Ramos (cell line): Measurements from ENCODE around the gene MARK3.

Source experiments
- in situ Hi-C: fragments of 300-500 bp; cut with MboI; formaldehyde crosslinking; loops from one replicate; pipeline ENCODE4 v1.14.3; 2022; ENCODE audit warnings: low sequenced_read_pairs; ENCODE audit not compliant: unreplicated experiment

The MARK3 gene

DNA sequence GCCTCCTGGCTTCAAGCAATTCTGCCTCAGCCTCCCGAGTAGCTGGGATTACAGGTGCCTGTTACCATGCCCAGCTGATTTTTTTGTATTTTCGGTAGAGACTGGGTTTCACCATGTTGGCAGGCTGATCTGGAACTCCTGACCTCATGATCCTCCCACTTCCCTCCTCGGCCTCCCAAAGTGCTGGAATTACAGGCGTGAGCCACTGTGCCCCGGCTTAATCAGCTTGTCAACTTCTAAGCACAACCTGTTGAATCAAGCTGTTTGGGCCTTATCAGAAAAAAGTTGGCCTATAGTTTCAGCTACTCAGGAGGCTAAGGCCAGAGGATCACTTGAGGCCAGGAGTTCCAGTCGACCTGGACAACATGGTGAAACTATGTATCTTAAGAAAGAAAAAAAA, 7.9 kb downstream of the MARK3 start:
- in situ Hi-C loops, result no loop called here

DNA sequence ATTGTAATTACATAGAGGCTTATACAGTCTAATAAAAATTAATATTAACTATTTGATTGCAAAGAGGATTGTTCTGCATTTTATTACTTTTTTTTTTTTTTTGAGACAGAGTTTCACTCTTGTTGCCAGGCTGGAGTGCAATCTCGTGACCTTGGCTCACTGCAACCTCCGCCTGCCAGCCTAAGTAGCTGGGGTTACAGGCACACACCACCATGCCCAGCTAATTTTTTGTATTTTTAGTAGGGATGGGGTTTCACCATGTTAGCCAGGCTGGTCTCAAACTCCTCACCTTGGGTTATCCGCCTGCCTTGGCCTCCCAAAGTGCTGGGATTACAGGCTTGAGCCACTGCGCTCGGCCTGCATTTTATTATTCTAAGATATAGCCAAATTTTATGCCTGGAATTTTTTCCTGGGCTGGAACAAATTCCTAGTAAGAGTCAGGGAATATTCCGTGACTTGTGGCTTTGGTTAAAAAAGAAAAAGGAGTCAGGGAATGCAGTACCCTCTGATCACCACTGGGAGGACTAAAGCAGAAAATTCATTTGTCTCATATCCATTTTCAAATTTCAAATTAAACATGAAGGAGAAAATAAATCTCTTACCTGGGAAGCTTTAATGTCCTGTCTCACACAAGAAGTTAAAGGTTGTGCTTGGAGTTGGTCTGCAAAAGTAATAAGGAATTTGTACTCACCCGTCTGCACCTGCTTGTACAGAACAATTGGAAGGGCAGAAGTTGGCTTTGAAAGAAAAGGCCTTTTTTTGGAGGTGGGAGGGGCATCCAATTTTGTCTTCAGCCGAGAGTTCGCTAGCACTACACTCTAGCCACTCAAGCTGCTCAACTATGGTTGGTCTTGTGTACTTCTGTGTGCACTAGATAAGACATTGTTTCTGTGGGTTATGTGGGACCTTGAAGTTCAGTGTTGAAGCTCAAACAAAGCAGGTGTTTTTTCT, 8.7 kb downstream of the MARK3 start:
- in situ Hi-C loops, result no loop called here

DNA sequence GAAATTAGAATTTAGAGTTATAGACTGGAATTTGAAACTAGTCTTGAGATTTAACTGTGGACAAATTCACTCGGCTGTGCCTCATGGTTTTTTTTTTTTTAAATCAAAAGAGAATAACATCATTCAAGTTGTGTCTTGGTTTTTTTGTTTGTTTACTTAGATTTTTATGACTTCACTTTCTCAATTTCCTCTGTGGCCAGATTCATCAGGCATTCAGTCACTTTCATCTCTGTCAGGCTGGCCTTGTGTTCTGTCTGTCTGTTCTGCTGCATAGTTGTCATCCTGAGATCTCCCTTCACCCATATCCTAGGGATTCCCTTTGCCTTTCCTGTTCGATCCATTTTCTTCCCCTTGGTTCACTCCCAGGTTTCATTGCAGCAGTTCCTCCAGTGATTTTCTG, 10.0 kb downstream of the MARK3 start:
- in situ Hi-C loops, result no loop called here

DNA sequence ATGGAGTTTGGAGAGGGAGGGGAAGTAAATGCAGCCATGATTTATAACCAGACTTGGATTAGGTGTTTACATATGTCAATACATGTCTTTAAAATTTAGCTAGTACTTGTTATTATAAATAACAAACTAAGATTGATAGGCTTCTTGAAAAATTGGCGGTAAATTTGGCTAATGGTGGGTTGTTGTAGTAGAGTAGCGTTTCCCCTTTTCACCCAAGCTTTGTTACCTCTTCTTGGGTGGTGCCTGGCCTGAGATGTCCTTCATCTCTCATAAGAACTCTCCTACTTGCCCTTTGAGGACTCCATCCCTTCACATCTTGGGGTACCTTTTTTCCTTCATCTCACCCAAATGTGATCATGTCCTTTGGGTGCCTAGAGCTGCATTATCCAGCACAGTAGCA, 11.2 kb downstream of the MARK3 start:
- in situ Hi-C loops, result no loop called here

DNA sequence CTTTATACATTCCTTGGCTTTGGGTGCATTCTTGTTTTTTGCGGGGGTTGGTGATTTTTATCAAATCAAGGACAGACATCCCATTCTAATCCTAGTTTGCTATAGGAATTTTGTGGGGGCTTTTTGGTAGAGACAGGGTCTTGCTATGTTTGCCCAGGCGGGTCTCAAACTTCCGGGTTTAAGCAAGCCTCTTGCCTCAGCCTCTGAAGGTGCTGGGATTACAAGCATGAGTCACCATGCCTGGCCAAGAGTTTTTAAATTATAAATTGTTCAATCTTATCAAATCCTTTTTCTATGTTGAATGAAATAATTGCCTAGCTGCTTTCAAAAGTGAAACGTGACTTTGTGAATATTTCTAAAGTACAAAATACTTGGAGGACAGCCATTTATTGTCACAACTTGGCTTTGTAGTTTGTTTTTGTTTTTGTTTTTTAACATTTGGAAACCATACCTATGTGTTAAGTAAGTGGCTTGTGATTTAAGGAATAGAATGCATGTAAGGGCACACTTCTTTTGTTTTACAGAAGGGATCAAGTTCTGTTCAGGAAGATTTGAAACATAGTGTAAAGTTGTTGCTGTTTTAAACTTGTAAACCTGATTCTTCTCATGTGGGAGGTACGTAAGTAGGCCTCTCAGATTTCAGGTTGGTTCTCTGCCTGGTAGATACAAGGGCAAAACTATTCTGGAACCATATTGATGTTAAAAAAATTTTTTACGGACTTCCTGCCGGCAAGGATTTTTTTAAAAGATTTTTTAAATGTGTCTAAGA, 13.4 kb downstream of the MARK3 start:
- in situ Hi-C loops, result no loop called here

DNA sequence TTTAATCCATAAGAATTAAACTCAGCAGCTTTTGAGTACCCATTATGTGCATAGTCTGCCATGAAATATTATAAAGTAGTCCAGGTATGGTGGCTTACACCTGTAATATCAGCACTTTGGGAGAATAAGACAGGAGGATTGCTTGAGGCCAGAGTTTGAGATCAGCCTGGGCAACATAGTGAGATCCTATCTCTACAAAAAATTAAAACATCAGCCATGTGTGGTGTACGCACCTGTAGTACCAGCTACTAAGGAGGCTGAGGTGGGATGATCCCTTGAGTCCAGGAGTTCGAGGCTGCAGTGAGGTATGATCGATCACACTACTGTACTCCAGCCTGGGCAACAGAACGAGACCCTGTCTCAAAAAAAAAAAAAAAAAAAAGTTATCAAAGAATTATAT, 15.3 kb downstream of the MARK3 start:
- in situ Hi-C loops, result no loop called here

DNA sequence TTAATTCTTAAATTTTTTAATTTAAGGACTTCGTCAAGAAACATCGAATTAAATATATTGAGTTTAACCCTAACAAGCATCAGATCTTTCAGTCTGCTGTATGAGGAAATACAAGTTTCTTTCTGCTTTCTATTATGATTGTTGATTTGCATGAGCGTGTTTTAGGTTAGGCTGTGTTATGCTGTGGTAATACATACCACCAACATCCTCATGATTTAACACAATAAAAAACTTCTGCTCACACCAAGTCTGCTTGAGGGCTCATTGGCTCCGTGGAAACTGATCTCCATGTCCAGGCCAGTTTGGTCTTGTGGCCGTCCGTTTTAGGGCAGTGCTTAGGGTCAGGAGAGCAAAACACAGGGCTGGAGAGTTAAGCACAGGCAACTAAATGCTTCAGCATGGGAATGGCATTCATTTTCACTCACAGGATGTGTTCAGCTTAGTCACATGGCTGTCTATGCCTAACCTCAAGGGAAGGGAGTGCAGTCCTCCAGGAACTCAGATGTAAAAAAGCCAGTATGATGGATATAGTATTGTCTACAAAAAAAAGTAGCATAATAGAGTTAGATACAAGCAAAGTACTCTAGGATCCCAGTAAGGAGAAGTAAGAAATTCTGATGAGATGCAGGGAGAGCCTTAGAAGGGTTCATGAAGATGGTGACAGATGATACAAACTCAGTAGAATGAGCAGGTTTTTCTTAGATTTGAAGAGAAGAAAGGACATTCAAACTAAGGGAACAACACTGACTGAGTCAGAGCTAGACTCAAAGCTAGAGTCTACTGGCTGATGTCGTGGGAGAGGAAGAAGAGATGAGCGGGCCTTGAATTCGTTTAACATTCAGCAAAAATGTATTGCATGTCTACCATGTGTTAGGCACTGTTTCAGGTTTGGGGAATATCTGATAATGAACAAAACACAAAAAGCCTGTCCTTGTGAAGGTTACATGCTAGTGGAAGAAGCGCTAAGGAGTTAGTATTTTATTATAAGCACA, 16.3 kb downstream of the MARK3 start:
- in situ Hi-C loops, result no loop called here

DNA sequence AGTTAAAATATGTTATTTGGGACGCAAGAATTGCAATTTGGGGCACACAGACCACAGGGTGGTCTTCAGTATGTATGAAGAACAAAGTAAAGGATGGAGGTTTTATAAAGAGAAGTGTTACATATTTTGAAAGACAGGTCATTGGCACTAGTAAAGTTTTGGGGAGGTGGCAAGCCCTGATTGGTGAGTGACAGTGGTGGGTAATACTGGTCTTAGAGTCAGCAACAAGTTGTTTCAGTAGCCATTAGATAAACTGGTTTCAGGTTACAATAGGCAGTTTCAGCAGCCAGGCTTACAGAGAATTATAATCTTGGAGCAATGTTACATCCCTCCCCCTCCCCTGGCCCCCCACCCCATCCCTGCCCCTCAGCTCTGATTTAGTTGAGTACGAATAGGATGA, 17.5 kb downstream of the MARK3 start:
- in situ Hi-C loops, result no loop called here

DNA sequence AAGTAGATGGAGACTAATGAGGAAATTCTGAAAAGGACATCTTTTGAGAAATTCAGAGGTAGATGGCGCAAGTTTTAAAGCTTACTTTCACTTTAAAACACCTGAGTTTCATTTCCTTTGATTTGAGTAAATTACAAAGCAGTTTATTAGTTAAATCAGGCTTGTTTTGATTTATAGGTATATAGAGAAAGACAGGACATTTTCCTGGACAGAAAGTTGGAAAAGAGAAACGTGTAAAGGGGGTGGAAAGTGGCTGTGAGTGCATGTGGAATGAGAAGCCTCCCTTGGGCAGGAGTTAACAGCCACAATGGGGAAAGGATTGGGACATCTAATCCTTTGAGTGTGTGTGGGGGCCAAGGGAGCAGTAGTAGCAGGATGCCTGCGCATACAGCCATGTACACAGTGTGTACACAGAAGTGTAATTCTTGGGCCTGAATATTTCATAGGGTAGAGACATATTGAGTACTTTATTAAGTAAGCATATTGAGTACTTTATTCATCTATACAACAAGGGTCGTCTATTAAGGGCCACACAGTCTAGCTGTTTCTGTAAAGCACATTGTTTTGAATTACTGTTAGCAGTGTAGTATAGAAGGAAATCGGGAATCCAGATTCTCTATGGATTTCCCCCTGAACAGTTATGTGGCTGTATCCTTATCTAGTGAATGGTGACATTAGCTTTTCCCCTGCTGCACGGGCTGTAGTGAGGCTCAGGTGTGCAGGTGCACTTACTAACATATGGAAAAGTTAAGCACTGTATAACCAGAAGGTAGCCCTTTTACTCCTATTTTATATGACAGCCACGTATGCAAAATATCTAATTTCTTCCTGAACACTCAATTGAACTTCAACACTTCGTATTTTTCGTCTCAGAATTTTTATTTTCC, 19.1 kb downstream of the MARK3 start:
- in situ Hi-C loops, result no loop called here

DNA sequence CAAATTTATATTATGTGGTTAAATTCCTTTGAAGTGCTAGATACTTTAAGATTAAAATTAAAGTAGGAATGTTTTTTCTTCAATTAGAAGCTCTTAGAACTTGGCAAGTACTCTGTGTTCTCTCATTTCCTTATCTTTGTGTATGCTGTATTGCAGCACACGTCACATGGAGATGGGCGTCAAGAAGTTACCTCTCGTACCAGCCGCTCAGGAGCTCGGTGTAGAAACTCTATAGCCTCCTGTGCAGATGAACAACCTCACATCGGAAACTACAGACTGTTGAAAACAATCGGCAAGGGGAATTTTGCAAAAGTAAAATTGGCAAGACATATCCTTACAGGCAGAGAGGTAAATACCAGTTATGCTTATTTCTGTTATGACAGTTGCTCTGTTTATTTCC, 19.7 kb downstream of the MARK3 start:
- in situ Hi-C loops, result no loop called here

DNA sequence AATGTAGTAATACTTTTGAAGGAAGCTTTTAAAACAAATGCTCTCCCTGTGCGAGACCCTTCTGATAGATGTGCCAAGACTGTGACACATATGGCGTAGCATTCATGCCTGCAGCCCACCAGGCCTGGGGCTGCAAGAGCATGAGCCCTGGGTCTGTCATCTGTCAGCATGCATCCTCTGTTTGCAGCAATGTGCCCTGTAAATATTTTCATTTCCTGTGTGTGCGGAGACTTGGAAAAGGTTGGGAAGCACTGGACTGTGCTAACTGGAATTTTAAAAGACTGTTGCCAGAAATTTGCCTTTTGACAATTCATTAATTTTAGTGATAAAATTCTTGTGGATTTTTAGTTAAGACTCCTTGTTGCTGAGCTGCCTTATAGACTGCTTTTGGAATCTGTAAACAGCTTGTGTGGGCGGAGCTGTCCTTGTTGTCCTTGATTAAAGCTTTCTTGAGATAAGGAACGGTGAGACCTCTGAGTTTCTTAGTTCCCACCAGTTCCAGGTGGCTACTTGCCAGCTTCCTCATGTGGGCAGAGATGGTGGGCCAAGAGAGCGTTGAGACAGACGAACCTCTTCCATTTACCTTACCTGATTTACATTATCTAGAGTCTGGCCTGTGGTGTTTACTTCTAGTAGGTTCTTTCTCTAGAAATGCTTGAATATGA, 23.4 kb downstream of the MARK3 start:
- in situ Hi-C loops, result no loop called here

DNA sequence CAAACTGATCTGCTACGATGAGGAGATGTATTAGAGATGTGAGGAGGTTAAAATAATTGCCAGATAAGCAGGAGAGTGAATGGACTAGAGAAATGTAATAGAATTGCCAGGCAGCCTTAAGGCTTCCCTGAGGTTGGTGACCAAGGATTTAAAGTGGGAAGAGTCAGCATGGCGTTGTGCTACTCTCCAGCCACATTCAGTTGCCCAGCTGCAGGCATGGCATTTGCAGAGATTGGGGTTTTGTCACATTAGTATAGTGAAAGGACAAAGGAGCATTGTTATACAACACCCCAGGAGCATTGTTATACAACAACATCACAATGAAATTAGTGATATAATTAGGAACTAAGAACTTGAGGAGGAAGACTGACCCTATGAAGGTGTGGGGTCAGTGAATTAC, 31.7 kb downstream of the MARK3 start:
- in situ Hi-C loops, result no loop called here

DNA sequence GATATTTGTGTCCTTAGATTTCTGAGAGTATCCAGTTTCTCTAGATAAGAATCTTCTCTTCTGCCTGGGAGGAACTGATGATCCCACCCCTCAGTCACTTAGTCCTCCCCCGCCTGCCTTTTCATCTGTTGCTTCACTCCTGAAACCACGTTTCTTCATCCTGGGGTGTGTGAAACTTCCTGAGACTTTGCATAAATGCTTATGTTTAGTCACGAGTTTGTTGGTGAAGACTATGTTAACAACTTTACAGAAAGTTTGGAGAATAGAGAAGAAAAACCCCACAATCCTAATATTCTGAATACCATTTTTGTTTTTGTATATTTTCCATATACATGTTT, 33.2 kb downstream of the MARK3 start:
- in situ Hi-C loops, result no loop called here

DNA sequence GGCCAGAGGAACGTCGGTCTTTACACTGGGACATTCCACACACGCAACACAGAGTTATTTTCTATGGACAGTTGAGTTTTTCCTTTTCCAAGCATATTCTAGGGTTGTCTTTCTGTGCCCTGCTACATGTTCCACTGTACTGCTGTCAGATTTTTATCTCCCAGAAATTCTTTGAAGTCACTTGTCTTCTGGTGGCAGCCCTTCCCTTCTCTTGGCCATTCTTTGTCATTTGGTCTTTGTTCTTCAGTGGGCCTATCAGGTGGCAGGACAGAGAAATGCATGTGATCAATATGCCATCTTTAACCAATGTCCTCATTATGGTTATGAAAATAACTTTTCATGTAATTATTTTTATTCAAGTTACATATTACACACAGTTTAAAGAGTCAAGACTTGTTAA, 36.3 kb downstream of the MARK3 start:
- in situ Hi-C loops, result no loop called here

DNA sequence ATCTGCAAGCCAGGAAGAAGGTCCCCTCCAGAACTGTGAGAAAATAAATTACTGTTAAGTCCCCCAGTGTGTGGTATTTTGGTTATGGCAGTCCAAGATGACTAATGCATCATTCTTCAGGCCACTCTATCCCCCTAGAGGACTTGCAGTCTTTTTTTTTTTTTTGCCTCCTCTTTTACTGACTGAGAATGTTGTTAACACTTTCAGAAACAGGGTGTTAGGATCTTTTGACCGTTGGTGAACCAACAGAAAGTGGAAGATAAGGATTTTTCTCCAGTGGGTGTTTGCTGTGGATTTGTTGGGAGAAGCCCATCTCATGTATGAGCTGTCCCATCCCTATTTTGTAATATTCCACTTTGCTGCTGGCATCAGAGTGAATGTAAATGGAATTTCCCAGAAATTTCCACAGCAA, 37.8 kb downstream of the MARK3 start:
- in situ Hi-C loops, result no loop called here

DNA sequence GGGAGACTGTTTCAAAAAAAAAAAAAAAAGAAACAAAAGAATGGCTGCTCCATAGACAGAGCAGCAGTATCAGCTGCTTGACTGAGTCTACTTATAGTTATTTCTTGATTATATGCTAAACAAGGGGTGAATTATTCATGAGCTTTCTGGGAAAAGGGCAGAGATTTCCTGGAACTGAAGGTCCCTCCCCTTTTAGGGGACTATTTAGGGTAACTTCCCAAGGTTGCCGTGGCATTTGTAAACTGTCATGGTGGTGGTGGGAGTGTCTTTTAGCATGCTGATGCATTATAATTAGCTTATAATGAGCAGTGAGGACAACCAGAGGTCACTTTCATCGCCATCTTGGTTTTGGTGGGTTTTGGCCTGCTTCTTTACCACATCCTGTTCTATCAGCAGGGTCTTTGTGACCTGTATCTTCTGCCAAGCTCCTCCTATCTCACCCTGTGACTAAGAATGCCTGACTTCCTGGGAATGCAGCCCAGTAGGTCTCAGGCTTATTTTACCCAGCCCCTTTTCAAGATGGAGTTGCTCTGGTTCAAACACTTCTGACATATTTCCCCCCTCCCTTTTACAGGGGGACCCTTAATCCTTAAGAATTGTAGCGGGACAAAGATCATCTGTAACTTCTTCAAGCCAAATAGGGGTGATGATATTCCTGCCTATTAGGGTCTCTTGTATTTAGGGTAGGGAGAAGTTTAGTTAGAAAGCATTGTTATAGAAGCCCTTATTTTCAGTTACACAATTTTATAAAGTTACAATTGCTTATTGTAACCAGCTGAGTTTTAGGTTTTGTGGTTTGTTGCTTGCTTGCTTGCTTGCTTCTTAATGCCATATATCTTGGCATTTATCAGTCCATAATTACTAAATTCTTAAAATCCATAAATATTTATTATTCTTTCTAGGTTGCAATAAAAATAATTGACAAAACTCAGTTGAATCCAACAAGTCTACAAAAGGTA, 42.5 kb downstream of the MARK3 start:
- in situ Hi-C loops, result no loop called here

DNA sequence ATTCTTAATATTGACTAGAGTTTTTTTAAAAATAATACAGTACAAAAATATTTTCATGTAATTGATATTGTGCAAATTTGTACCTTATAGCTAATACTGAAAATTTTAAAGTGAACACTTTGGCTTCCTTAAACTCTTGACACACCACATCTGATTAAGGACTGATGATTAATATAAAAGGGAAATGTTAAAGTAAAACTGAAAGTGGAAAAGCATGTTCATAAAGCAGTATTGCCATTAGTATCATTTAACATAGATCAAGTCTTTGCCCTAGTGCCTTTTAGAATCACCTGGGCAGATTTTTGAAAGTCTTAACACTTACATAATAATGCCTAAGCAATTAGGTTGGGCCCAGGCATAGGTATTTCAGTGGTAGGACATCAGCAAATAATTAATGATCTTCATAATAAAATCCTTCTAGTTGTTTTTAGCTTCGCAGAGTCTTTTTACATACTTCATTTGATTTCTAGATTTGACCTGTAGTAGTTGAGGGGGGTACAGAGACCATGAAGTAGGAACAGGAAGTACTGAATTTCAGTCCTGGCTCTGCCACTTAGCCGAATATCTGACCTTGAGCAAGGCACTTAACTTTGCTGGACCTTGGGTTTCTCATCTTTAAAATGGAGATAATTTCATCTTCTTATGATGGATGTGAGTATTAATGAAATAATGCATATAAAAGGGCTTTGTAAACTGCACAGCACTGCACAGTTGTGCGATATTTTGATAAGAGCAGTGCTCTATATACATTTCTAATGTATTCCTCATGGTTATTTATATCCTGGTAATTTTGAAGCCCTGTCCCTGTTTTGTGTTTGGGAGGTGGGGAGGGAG, 43.7 kb downstream of the MARK3 start:
- in situ Hi-C loops, result no loop called here
